Measurements from ENCODE around the gene ARL8B. TPM values are rescaled to one million over a fixed set of nuclear protein-coding genes. Genes with fewer than 3 reads are reported as not detected.

Gene ARL8B
- total and polyA plus RNA-seq, 3 donors from 2014 or later, result 50.1 to 60.4 (median 54.5) TPM

DNA sequence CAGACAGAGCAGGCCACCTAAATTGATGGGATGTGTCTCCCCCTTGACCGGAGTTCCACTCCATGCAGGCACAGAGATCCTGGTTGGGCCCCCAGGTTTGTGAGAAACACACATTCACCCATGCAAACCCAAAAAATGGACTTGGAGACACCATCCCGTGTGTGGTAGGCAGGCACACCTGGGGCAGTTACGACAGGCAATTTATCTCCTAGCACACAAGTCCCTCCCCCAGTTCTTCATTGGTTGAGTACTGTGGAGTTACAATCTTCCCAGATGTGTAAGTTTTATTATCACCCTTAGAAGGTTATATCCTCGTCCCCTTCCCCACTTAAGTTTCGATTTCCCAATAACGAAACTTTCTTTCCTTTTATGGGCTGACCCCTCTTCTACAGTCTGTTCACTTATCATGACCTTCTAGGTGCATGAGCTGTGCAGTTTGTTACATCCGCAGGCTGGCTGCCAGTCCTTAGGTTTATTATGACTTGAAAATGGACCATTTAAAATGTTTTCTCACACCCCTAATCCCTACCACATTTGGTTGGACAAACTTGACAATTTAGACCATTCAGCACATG lies 27.3 kb downstream of the ARL8B start:
- no peak for DNase-seq
- Histone ChIP-seq H3K4me3 (no peak overlapping the region), H3K4me1 (no peaks in the 10 kb centered on the region), H3K27ac (no peak overlapping the region), H3K27me3 (no peaks in the 10 kb centered on the region), H3K36me3 (ENCODE audit: low read depth, missing control alignments) (no peaks in the 10 kb centered on the region), H3K9me3 (no peaks in the 10 kb centered on the region)
- intact Hi-C loops (cut with DNase I; ENCODE audit: low total_unique reads), result no loop called here
- 82 to 83% methylated on average over 6 to 7 of the region's 7 CpGs for WGBS, 2 donors
- TF ChIP-seq CTCF (IDR thresholded peaks at IDR 0.05) (no peak), POLR2A (IDR thresholded peaks at IDR 0.05) (no peak)

DNA sequence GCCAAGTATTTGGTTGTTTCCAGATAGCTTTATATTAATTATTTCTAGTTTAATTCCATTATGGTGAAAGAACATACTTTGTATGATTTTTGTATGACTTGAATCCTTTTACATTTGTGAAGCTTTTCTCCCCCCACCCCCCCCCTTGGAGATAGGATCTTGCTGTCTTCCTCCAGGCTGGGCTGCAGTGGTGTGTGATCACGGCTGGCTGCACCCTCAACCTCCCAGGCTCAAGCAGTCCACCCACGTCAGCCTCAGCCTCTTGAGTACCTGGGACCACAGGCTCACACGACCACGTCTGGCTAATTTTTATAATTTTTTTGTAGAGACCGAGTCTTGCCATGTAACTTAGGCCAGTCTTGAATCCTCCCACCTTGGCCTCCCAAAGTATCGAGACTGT lies 29.5 kb downstream of the ARL8B start:
- intact Hi-C loops (cut with DNase I; ENCODE audit: low total_unique reads), result no loop called here
- TF ChIP-seq CTCF (IDR thresholded peaks at IDR 0.05) (no peak), POLR2A (IDR thresholded peaks at IDR 0.05) (no peak)
- WGBS, 2 donors, result 94 to 95% methylated on average over 6 of the region's 6 CpGs

GRCh38 chr3:5153074-5153473 lies 31.0 kb downstream of the ARL8B start:
- no peak for TF ChIP-seq POLR2A (IDR thresholded peaks at IDR 0.05)
- 87 to 88% methylated on average over 4 of the region's 4 CpGs for WGBS, 2 donors
- no peaks in the 10 kb centered on the region for H3K27me3 ChIP-seq
- H3K36me3 ChIP-seq (ENCODE audit: low read depth, missing control alignments), result no peaks in the 10 kb centered on the region
- no peaks in the 10 kb centered on the region for H3K9me3 ChIP-seq
- DNase-seq, result no peak
- no peaks in the 10 kb centered on the region for H3K4me1 ChIP-seq
- H3K27ac ChIP-seq, result no peak overlapping the region
- no peak overlapping the region for H3K4me3 ChIP-seq
- intact Hi-C loops (cut with DNase I; ENCODE audit: low total_unique reads), result no loop called here

More for the DNA sequence above, 29.5 kb downstream of the ARL8B start:
- Histone ChIP-seq H3K4me1 (no peaks in the 10 kb centered on the region), H3K36me3 (ENCODE audit: low read depth, missing control alignments) (no peaks in the 10 kb centered on the region), H3K4me3 (no peak overlapping the region), H3K27ac (no peak overlapping the region), H3K9me3 (no peaks in the 10 kb centered on the region), H3K27me3 (no peaks in the 10 kb centered on the region)
- DNase-seq, result no peak

DNA sequence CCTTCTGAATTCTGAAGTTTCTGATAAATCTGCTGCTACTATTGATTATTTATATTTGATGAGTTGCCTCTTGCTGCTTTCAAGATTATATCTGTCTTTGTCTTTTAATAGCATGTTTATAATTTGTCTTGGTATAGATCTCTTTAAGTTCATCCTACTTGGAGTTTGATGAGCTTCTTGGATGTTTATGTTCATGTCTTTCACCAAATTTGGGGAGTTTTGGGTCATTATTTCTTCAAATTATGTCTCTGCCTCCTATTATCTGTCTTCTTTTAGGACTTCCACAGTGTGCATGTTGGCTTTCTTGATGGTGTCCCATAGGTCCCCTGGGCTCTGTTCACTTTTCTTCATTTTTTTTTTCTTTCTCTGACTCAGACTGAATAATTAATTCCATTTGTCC lies 33.1 kb downstream of the ARL8B start:
- TF ChIP-seq CTCF (IDR thresholded peaks at IDR 0.05), result no peak
- no peak for TF ChIP-seq POLR2A (IDR thresholded peaks at IDR 0.05)
- Histone ChIP-seq H3K27ac (no peak overlapping the region), H3K27me3 (no peaks in the 10 kb centered on the region), H3K4me3 (no peak overlapping the region), H3K36me3 (ENCODE audit: low read depth, missing control alignments) (no peaks in the 10 kb centered on the region), H3K4me1 (peaks cover 6% of the 10 kb centered on the region), H3K9me3 (no peaks in the 10 kb centered on the region)
- intact Hi-C loops (cut with DNase I; ENCODE audit: low total_unique reads), result no loop called here
- DNase-seq, result no peak

GRCh38 chr3:5160321-5160720 lies 38.2 kb downstream of the ARL8B start:
- Histone ChIP-seq H3K4me1 (peaks cover 28% of the 10 kb centered on the region), H3K36me3 (ENCODE audit: low read depth, missing control alignments) (no peaks in the 10 kb centered on the region), H3K9me3 (no peaks in the 10 kb centered on the region), H3K4me3 (no peak overlapping the region), H3K27me3 (no peaks in the 10 kb centered on the region), H3K27ac (no peak overlapping the region)
- intact Hi-C loops (cut with DNase I; ENCODE audit: low total_unique reads), result no loop called here
- 65% methylated on average over 3 of the region's 3 CpGs for WGBS, 2 donors
- no peak for DNase-seq
- TF ChIP-seq CTCF (IDR thresholded peaks at IDR 0.05), result no peak
- no peak for TF ChIP-seq POLR2A (IDR thresholded peaks at IDR 0.05)

Data from testis (tissue), 3 donors.